ENCODE data around the gene EEIG1. TPM values are rescaled to one million over a fixed set of nuclear protein-coding genes. Genes with fewer than 3 reads are reported as not detected.

The EEIG1 gene
- total and polyA plus RNA-seq, 9 of the 15 experiments (the other 6 are each of a cell fraction or from before 2014, with no cell fraction given), result 0.17 to 16.7 (median 3.6) TPM

DNA sequence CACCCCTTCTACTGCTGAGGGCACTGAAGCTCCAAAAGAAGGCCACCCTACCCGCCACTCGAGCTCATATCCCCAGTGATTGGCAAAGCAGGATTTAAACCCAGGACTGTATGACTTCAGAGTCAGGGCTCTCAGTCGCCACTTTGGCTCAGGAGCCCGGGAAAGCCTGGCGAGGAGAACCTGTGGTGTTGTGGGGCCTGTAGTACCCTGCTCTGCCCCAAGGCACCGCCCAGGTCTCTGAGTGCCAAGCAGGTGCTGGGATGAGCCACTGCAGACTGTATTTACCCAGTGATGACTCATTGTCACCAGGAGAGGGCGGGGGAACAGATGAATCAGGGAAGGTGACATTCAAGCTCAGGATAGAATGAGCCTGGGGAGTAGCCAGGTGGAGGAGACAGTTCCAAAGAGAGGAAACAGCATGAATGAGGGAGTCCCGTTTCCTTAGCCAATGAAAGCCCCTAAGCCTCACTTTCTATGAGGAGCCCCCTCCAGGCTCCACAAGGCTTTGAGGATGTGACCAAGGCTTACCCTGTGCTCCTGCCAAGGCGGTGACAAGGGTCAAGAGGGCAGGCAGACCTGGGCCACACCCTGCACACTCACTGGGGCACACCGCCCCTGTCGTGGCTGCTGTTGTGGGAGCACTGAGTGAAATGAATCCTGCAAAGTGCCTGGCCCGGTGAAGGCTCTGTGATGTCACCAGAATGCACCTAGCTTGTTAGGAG is 25.3 kb downstream of the EEIG1 start (continued):
- TF ChIP-seq, protein P1, sequence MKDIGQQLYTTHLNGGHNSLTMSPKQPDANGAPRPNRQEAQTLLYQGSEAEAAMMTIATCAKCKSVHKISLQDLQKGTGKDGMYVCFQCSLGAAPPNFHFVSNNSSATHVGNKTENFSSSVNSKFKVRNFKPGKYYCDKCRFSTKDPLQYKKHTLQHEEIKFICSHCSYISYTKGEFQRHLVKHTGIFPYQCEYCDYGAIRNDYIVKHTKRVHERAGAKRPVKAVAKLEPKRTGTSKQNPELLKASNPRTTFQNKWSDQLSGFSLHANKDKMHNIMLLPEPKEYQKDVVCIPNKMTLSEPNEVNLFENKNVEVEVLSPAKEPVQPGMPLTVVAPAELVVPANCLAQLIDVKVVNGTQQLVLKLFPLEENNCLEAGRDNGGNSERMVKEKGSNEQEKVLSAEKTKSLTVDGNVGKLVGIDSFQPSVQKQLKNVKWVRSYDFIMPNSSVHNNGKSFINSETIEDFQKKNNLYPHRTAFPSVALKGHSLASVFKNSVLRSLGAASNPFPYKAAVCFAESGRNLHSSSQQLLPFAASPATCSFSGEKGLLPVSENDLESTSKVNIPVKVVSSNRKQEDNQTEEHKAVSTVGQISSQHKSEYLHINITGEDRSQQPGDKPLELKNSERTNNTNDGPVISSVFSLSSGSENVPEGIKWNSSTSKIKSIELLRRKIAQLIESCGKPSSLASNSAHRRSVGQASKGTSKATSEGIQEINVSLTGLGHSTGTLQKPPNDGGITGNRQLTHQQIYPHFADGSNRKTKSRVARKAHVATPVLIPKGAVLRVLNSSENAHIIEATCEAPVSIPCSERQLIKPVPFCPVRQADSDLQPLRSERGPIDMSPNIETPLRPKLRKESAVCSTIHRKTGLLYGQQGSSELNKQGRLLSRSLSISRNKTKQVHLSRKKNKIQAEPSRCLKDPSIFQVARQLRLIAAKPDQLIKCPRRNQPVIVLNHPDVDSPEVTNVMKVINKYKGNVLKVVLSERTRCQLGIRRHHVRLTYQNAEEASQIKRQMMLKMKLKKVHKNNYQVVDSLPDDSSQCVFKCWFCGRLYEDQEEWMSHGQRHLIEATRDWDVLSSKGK (CRISPR knock-in tag; IDR thresholded peaks at IDR 0.05), result no peak
- TF ChIP-seq RAD21 (CRISPR knock-in tag; conservative IDR thresholded peaks at IDR 0.05 in 1 of 2, IDR thresholded peaks at IDR 0.05 in 1 of 2) (peak; percentile 45 to 71), ESRRA (IDR thresholded peaks at IDR 0.05; ENCODE audit: borderline replicate concordance, low read depth) (peak; percentile 86), TARDBP (IDR thresholded peaks at IDR 0.05) (no peak), NFIC (IDR thresholded peaks at IDR 0.05) (no peak), LEF1 (IDR thresholded peaks at IDR 0.05) (0 out of 2 replicates have a peak, but pooled peaks have one; percentile 21), KDM2B (CRISPR knock-in tag; IDR thresholded peaks at IDR 0.05) (no peak), CCAR2 (IDR thresholded peaks at IDR 0.05; ENCODE audit: low read depth, low read length) (no peak), KDM4B (IDR thresholded peaks at IDR 0.05; ENCODE audit: borderline replicate concordance in 2 of 2, low read depth in 1 of 2) (no peak), SMAD4 (CRISPR knock-in tag; conservative IDR thresholded peaks at IDR 0.05) (0 out of 2 replicates have a peak, but pooled peaks have one; percentile 17), SRSF3 (IDR thresholded peaks at IDR 0.05; ENCODE audit: insufficient read depth, low read length) (no peak)
- TF ChIP-seq, protein P2, sequence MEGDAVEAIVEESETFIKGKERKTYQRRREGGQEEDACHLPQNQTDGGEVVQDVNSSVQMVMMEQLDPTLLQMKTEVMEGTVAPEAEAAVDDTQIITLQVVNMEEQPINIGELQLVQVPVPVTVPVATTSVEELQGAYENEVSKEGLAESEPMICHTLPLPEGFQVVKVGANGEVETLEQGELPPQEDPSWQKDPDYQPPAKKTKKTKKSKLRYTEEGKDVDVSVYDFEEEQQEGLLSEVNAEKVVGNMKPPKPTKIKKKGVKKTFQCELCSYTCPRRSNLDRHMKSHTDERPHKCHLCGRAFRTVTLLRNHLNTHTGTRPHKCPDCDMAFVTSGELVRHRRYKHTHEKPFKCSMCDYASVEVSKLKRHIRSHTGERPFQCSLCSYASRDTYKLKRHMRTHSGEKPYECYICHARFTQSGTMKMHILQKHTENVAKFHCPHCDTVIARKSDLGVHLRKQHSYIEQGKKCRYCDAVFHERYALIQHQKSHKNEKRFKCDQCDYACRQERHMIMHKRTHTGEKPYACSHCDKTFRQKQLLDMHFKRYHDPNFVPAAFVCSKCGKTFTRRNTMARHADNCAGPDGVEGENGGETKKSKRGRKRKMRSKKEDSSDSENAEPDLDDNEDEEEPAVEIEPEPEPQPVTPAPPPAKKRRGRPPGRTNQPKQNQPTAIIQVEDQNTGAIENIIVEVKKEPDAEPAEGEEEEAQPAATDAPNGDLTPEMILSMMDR (IDR thresholded peaks at IDR 0.05 in 2 of 3, conservative IDR thresholded peaks at IDR 0.05 in 1 of 3; ENCODE audit: insufficient read depth in 2 of 3, low read depth in 1 of 3, low read length in 3 of 3), result peak; percentile 59 to 75 (median 62)

All from K562 (cell line).